ENCODE measurements around the gene ZBTB16. TPM values are rescaled to one million over a fixed set of nuclear protein-coding genes. Genes with fewer than 3 reads are reported as not detected.

Gene ZBTB16
- total and polyA plus RNA-seq, 12 donors, result 18.3 to 108 (median 54.6) TPM

GRCh38 chr11:114057605-114058004, 1.9 kb upstream of the ZBTB16 start:
- no peak for ATAC-seq
- Histone ChIP-seq H3K4me3 (no peak overlapping the region), H3K27ac (peak overlapping the region in 6 of 10 donors; percentile 39 to 99 (median 96)), H3K4me1 (peaks cover 0 to 49% (median 36%) of the 10 kb centered on the region in 9 donors), H3K36me3 (no peaks in the 10 kb centered on the region), H3K9me3 (no peaks in the 10 kb centered on the region), H3K27me3 (peaks cover 0 to 20% (median 0%) of the 10 kb centered on the region in 7 donors)
- TF ChIP-seq, protein P1, sequence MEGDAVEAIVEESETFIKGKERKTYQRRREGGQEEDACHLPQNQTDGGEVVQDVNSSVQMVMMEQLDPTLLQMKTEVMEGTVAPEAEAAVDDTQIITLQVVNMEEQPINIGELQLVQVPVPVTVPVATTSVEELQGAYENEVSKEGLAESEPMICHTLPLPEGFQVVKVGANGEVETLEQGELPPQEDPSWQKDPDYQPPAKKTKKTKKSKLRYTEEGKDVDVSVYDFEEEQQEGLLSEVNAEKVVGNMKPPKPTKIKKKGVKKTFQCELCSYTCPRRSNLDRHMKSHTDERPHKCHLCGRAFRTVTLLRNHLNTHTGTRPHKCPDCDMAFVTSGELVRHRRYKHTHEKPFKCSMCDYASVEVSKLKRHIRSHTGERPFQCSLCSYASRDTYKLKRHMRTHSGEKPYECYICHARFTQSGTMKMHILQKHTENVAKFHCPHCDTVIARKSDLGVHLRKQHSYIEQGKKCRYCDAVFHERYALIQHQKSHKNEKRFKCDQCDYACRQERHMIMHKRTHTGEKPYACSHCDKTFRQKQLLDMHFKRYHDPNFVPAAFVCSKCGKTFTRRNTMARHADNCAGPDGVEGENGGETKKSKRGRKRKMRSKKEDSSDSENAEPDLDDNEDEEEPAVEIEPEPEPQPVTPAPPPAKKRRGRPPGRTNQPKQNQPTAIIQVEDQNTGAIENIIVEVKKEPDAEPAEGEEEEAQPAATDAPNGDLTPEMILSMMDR (IDR thresholded peaks at IDR 0.05), result no peak
- 32 to 96% methylated on average over 1 of the region's 1 CpG for WGBS, 2 donors
- DNase-seq, result no peak
- intact Hi-C loops (cut with DNase I), result loop anchor here in 8 of 10 donors (2.0 to 5.0 kb wide), 10 partner anchors 21 to 203 kb away; no protein-coding TSS in a partner anchor

DNA sequence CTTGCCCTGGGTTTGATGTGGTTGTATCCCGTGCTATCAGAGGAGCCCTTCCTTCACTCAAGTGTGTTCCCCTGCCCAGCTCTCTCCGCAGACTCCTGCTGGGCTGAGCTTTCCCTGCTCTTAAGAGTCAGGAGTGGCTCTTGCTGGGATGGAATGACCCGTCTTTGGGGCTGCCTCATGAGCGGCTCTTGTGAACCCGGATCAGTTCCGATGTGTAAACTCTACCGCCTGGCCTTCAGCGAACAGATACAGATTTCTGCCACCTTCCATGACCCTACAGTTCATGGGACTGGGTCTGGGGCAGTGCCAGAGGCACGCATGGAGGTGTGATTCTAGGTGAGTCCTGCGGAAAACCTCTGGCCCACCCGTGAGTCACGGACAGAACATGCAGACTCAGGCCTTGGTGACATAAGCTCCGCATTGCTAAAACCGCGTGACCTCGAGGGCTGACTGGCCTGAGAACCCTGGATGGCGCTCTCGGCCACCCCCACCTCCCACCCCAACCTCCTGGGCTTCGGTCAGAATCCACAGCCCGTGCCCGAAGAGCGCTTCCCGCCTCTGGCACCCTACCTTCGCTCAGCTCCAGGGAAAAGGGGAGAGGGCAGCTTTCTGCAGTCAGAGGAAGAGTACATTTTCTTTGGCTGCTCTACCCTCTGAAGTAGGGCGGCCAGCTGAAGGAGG, 1.3 kb upstream of the ZBTB16 start:
- Histone ChIP-seq H3K4me3 (peak overlapping the region in 8 of 10 donors; percentile 77 to 98 (median 93)), H3K27ac (peak overlapping the region in 8 of 10 donors; percentile 93 to 99 (median 97)), H3K36me3 (peaks cover 0 to 4% (median under 1%) of the 10 kb centered on the region in 9 donors), H3K9me3 (no peaks in the 10 kb centered on the region), H3K4me1 (peaks cover 1 to 54% (median 42%) of the 10 kb centered on the region in 9 donors), H3K27me3 (peaks cover 0 to 20% (median 0%) of the 10 kb centered on the region in 7 donors)
- ATAC-seq, result peak in 3 of 8 donors; percentile 1 to 26 (median 9)
- 48 to 75% methylated on average over 25 of the region's 25 CpGs for WGBS, 2 donors
- intact Hi-C loops (cut with DNase I), result loop anchor here in 8 of 10 donors (2.0 to 5.0 kb wide), 10 partner anchors 21 to 203 kb away; no protein-coding TSS in a partner anchor
- DNase-seq, result peak in 1 of 2 donors; percentile 21
- TF ChIP-seq, protein P1 (IDR thresholded peaks at IDR 0.05), result no peak

- intact Hi-C loops (cut with DNase I), result loop anchor here in 8 of 10 donors (1.0 to 5.0 kb wide), 11 partner anchors 22 to 202 kb away; no protein-coding TSS in a partner anchor
- H3K27ac ChIP-seq, result peak overlapping the region; percentile 68 to 99 (median 96)
- peaks cover 0 to 20% (median 0%) of the 10 kb centered on the region in 7 donors for H3K27me3 ChIP-seq
- TF ChIP-seq, protein P1 (IDR thresholded peaks at IDR 0.05), result no peak
- peaks cover 0 to 11% (median 8%) of the 10 kb centered on the region in 9 donors for H3K36me3 ChIP-seq
- DNase-seq (peak in 1 of 2 donors; percentile 49), ATAC-seq (peak in 5 of 8 donors; percentile 1 to 15 (median 5))
- no peaks in the 10 kb centered on the region for H3K9me3 ChIP-seq
- peak overlapping the region; percentile 23 to 98 (median 92) for H3K4me3 ChIP-seq
- 6 to 8% methylated on average over 25 of the region's 25 CpGs for WGBS, 2 donors
- peaks cover 8 to 55% (median 49%) of the 10 kb centered on the region in 9 donors for H3K4me1 ChIP-seq
Measured at GRCh38 chr11:114058871-114059277, 637 bp upstream of the ZBTB16 start.

DNA sequence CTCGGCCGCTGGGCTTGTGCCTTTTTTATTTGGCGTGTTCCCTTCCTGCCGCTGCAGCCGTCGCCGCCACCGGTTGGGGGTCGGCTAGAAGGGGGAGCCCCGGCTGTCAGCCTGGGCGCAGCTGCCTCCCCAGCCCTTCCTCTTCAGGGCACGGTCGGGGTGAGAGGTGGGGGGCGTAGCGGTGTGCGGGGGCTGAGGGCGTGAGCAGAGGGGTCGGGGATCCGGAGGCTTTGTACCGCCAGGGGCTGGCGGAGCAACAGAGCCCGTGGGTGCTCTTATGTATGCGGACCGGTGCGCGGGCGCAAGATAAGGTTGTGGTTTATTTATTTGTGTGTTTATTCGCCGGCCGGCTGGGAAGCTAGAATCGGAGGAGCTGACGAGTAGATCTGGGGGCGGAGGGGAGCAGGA, 477 bp downstream of the ZBTB16 start:
- intact Hi-C loops (cut with DNase I), result loop anchor here (1.0 to 10.0 kb wide), 22 partner anchors 23 to 201 kb away; no protein-coding TSS in a partner anchor
- Histone ChIP-seq H3K27me3 (peaks cover 0 to 20% (median 0%) of the 10 kb centered on the region in 7 donors), H3K27ac (peak overlapping the region; percentile 92 to 100 (median 97)), H3K4me1 (peaks cover 19 to 66% (median 60%) of the 10 kb centered on the region in 9 donors), H3K9me3 (no peaks in the 10 kb centered on the region), H3K36me3 (peaks cover 0 to 22% (median 16%) of the 10 kb centered on the region in 9 donors), H3K4me3 (peak overlapping the region; percentile 77 to 98 (median 94))
- WGBS, 2 donors, result 0 to 1% methylated on average over 33 of the region's 33 CpGs
- TF ChIP-seq, protein P1 (IDR thresholded peaks at IDR 0.05), result peak in 5 of 9 donors; percentile 13 to 36 (median 23)
- DNase-seq (peak in 1 of 2 donors; percentile 42), ATAC-seq (peak; percentile 2 to 32 (median 17))

All from heart right ventricle (tissue), 16 donors.